ENCODE measurements around the gene FANCD2OS. TPM values are rescaled to one million over a fixed set of nuclear protein-coding genes. Genes with fewer than 3 reads are reported as not detected.
A peak's percentile ranks its signal among the peaks of the same experiment; 100 is the strongest.

FANCD2OS gene, protein sequence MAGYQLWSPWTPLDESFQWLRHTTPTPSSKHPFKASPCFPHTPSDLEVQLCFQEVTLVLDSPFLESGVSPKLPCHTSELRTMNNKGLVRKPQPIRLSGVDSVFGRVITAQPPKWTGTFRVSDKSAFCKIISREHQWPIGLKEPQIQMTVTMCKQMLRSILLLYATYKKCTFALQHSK
- total RNA-seq: not detected

DNA sequence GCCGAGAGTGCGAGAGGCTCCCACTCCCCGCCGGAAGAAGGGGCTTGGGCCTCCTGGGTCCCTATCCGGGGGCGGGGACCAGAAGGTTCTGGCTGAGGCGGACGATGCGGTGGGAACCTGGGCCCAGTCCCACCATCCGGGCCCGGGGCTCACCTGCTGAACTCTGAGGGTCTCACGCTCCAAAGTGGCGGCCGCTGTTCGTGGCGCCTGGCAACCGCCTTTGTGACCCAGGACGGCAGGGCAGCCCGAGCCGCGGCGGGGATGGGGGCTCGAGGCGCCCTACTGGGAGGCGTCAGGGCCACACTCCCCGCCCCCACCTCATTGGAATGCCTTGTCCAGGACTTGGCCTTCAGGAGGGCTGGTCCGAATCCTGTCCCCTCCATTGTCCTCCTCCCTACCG, at the start of gene FANCD2OS:
TSS of gene FANCD2OS (minus strand) at position 165 of the 400 bp plus-strand sequence. CDS start 3,481 bp downstream, outside the sequence.
- H3K9me3 Mint-ChIP-seq (ENCODE audit: low read depth): no peaks in the 10 kb centered on the region
- CTCF ChIA-PET: no interaction called here
- DNase-seq (no peak), ATAC-seq (no peak)
- H3K27me3 Mint-ChIP-seq: no peaks in the 10 kb centered on the region
- no peak within 1 kb of the TSS for H3K4me3 Mint-ChIP-seq
- no peak within 1 kb of the TSS for H3K27ac Mint-ChIP-seq
- intact Hi-C loops (cut with DNase I, micrococcal nuclease): no loop called here
- no peaks in the 10 kb centered on the region for H3K4me1 Mint-ChIP-seq
- POLR2A ChIA-PET: no interaction called here
- H3K36me3 Mint-ChIP-seq (ENCODE audit: low read depth): no peaks in the 10 kb centered on the region

DNA sequence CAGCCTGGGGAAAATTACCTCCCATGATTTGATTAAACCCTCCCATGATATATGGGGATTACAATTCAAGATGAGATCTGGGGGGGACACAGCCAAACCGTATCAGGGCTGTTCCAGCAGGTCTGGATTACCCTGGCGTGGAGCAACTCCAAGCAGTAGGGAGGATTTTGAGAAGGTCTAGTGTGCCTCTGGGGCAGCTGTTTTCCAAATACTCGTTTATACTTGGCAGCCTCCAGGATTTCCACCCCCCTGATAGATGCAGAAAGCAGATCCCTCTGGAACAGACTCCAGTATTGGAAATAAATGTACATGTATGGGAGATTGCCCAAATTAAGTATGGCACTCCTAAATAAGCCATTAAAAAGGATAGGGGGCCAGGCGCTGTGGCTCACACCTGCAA, 49.0 kb upstream of the FANCD2OS start:
- ChIA-PET POLR2A (no interaction called here), CTCF (no interaction called here)
- ATAC-seq (no peak), DNase-seq (no peak)
- Mint-ChIP-seq H3K9me3 (ENCODE audit: low read depth) (no peaks in the 10 kb centered on the region), H3K27me3 (no peaks in the 10 kb centered on the region), H3K27ac (no peak overlapping the region), H3K4me3 (no peak overlapping the region), H3K4me1 (peaks cover 1% of the 10 kb centered on the region), H3K36me3 (ENCODE audit: low read depth) (peaks cover 15% of the 10 kb centered on the region)
- intact Hi-C loops (cut with DNase I, micrococcal nuclease): no loop called here

DNA sequence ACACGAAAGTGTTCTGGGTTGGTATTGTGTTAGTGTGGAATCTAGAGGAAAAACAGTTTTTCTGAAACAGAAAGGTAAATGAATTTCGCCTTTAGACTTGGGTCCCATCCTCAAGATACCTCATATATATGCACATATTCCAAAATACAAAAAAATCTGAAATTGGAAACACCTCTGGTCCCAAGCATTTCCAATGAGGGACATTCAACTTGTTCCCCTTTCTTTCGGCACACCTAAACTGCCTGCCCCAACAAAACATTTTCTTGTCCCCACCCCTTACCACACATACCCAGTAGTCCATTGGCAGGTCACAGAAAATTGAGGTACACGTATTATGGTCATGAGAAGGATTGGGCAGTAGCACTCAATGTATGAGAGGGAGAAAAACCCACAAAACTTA, 47.6 kb upstream of the FANCD2OS start:
- Mint-ChIP-seq H3K9me3 (ENCODE audit: low read depth) (no peaks in the 10 kb centered on the region), H3K4me3 (no peak overlapping the region), H3K36me3 (ENCODE audit: low read depth) (peaks cover 26% of the 10 kb centered on the region), H3K27ac (no peak overlapping the region), H3K27me3 (no peaks in the 10 kb centered on the region), H3K4me1 (peaks cover 1% of the 10 kb centered on the region)
- ATAC-seq: no peak
- POLR2A ChIA-PET: interaction anchor here (0.6 kb wide), 1 partner anchor 215 kb away, joined by 12 read pairs; no protein-coding TSS in a partner anchor
- CTCF ChIA-PET: interaction anchor here (1.0 kb wide), 1 partner anchor 8 kb away, joined by 3 read pairs; no protein-coding TSS in a partner anchor
- intact Hi-C loops (cut with DNase I, micrococcal nuclease): no loop called here
- no peak for DNase-seq

DNA sequence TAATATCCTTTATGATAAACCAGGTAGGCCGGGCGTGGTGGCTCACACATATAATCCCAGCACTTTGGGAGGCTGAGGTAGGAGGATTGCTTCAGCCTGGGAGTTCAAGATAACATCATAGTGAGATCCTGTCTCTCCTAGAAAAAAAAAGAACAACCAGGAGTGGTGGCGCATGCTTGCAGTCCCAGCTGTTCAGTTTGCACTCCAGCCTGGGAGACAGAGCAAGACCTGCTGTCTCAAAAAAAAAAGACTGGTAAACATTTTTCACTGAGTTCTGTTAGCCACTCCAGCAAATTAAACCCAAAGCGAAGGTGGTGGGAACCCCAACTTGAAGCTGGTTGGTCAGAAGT, 47.0 kb upstream of the FANCD2OS start:
- ChIA-PET POLR2A (interaction anchor here (0.6 kb wide), 1 partner anchor 215 kb away, joined by 12 read pairs; no protein-coding TSS in a partner anchor), CTCF (interaction anchor here (1.0 kb wide), 1 partner anchor 9 kb away, joined by 3 read pairs; no protein-coding TSS in a partner anchor)
- Mint-ChIP-seq H3K27me3 (no peaks in the 10 kb centered on the region), H3K4me3 (no peak overlapping the region), H3K36me3 (ENCODE audit: low read depth) (peaks cover 32% of the 10 kb centered on the region), H3K4me1 (peaks cover 1% of the 10 kb centered on the region), H3K27ac (no peak overlapping the region), H3K9me3 (ENCODE audit: low read depth) (no peaks in the 10 kb centered on the region)
- no peak for ATAC-seq
- intact Hi-C loops (cut with DNase I, micrococcal nuclease): no loop called here
- no peak for DNase-seq

DNA sequence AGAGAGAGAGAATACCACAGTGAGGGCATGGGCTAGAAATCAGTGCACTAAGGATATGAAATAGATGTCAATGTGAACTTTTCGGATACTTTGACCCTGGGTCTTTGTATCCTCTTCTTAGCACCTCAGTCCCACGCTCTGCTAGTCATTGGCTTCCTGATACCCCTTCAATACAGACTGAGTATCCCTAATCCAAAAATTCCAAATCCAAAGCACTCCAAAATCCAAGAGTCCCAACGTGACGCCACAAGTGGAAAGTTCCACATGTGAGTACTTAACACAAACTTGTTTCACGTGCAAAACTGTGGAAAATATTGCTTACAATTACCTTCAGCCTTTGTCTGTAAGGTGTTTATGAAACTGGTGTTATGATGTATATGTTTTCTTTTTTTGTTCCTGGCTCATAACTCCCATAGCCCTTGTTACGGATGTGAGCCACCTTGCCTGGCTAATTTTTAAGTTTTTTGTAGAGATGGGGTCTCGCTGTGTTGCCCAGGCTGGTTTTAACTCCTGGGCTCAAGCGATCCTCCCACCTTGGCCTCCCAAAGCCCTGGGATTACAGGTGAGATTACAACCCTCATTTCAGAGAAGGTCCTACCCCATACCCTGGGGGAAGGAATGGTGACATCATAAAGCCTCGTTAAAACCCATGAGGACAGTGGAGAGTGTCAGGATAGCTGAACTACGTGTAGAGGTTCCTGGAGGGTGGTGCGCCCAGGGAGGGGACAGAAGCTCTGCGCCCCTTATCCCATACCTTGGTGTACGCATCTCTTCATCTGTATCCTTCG, 46.5 kb upstream of the FANCD2OS start:
- H3K27me3 Mint-ChIP-seq: no peaks in the 10 kb centered on the region
- H3K36me3 Mint-ChIP-seq (ENCODE audit: low read depth): peaks cover 37% of the 10 kb centered on the region

DNA sequence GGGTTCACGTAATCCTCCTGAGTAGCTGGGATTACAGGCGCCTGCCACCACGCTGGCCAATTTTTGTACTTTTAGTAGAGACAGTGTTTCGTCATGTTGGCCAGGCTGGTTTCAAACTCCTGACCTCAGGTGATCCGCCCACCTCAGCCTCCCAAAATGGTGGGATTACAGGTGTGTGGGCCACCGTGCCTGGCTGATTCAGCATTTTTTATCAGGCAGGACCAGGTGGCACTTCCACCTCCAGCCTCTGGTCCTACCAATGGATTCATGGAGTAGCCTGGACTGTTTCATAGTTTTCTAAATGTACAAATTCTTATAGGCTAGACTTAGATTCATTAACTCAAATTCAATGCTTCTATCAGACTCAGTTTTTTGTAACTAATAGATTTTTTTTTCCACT, 42.9 kb upstream of the FANCD2OS start:
- no peak for ATAC-seq
- CTCF ChIA-PET: interaction anchor here (0.9 kb wide), 1 partner anchor 113 kb away, joined by 4 read pairs; no protein-coding TSS in a partner anchor
- intact Hi-C loops (cut with DNase I, micrococcal nuclease): no loop called here
- Mint-ChIP-seq H3K27me3 (no peaks in the 10 kb centered on the region), H3K27ac (no peak overlapping the region), H3K4me3 (no peak overlapping the region), H3K4me1 (peaks cover 14% of the 10 kb centered on the region), H3K36me3 (ENCODE audit: low read depth) (peaks cover 55% of the 10 kb centered on the region), H3K9me3 (ENCODE audit: low read depth) (no peaks in the 10 kb centered on the region)
- POLR2A ChIA-PET: no interaction called here
- DNase-seq: no peak

More for the DNA sequence above, 46.5 kb upstream of the FANCD2OS start:
- DNase-seq (no peak), ATAC-seq (peak; percentile 44)
- no peaks in the 10 kb centered on the region for H3K9me3 Mint-ChIP-seq (ENCODE audit: low read depth)
- no peak overlapping the region for H3K27ac Mint-ChIP-seq
- POLR2A ChIA-PET: no interaction called here
- CTCF ChIA-PET: interaction anchor here (1.0 kb wide), 1 partner anchor 10 kb away, joined by 3 read pairs; no protein-coding TSS in a partner anchor
- no peak overlapping the region for H3K4me3 Mint-ChIP-seq
- intact Hi-C loops (cut with DNase I, micrococcal nuclease): no loop called here
- H3K4me1 Mint-ChIP-seq: peaks cover 1% of the 10 kb centered on the region

DNA sequence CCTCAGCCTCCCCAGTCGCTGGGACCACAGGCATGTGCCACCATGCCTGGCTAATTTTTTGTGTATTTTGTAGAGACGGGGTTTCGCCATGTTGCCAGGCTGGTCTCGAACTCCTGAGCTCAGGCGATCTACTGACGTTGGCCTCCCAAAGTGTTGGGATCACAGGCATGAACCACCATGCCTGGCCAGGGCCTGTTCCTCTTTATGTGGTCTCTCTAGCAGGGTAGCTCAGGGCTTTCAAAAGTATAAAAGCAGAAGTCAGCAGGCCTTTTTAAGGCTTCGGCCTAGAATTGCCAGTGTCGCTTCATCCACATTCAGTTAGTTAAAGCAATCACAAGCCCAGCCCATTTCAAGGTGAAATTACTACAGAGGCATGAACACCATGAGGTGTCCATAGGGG, 41.2 kb upstream of the FANCD2OS start:
- intact Hi-C loops (cut with DNase I, micrococcal nuclease): no loop called here
- CTCF ChIA-PET: no interaction called here
- H3K27ac Mint-ChIP-seq: peak overlapping the region; percentile 3
- ATAC-seq (no peak), DNase-seq (no peak)
- peaks cover 21% of the 10 kb centered on the region for H3K4me1 Mint-ChIP-seq
- H3K36me3 Mint-ChIP-seq (ENCODE audit: low read depth): peaks cover 54% of the 10 kb centered on the region
- POLR2A ChIA-PET: interaction anchor here (0.6 kb wide), 2 partner anchors 8 to 162 kb away, joined by 5 to 6 read pairs; no protein-coding TSS in a partner anchor
- H3K4me3 Mint-ChIP-seq: no peak overlapping the region
- no peaks in the 10 kb centered on the region for H3K27me3 Mint-ChIP-seq
- H3K9me3 Mint-ChIP-seq (ENCODE audit: low read depth): no peaks in the 10 kb centered on the region

DNA sequence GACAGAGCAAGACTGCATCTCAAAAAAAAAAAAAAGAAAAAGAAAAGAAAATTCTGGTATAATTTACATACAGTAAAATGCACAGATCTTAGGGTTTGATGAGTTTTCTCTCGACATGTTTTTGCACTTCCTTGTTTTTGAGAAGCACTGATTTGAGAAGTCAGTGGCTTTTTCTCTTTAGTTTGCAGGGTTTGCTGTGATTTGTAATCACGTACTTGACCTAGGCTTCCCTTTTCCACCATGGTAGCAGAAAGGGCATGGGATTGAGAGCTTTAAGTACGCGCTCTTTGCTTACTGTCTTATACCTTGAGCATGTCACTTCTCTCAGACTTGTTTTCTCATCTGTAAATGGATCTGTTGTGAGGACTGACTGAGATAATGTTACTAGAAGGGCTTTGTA, 37.6 kb upstream of the FANCD2OS start:
- ChIA-PET CTCF (interaction anchor here (0.6 to 0.8 kb wide), 2 partner anchors 56 to 110 kb away, joined by 3 read pairs; no protein-coding TSS in a partner anchor), POLR2A (no interaction called here)
- H3K27me3 Mint-ChIP-seq: no peaks in the 10 kb centered on the region

DNA sequence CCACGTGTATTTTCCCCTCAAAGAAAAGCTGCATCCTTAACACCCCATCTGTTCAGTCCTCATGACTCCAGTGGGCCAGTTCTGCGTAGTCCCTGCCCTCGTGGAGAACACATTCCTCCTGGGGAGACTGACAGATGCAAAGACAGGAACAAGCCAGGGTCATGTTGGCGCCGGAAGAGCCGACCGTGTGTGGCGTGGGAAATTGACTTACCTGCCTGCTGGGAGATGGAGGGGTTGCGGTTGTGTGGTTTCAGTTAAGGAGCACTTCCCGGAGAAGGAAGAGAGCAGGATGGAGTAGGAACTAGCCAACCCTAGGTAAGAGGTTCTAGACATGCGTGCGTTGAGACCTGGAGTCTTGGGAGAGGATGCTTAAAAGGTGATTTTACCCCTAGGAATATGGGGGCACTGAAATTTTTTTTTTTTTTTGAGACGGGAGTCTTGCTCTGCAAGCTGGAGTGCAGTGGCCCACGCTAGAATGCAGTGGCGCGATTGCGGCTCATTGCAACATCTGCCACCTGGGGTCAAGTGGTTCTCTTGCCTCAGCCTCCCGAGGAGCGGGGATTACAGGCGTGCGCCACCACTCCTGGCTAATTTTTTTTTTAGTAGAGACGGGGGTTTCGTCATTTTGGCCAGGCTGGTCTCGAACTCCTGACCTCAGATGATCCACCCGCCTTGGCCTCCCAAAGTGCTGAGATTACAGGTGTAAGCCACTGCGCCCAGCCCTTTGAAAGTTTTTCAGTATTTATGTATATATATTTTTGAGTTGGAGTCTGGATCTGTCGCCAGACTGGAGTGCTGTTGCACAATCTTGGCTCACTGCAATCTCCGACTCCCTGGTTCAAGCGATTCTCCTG, 34.9 kb upstream of the FANCD2OS start:
- Mint-ChIP-seq H3K36me3 (ENCODE audit: low read depth) (peaks cover 32% of the 10 kb centered on the region), H3K27me3 (no peaks in the 10 kb centered on the region), H3K9me3 (ENCODE audit: low read depth) (no peaks in the 10 kb centered on the region), H3K4me3 (peak overlapping the region; percentile 97), H3K27ac (peak overlapping the region; percentile 89), H3K4me1 (peaks cover 28% of the 10 kb centered on the region)
- intact Hi-C loops (cut with DNase I, micrococcal nuclease): loop anchor here (1.0 to 5.0 kb wide), 6 partner anchors 21 to 746 kb away; partner anchors contain the start of genes IRAK2 (in 1 of the 2), SETD5 (in 1 of the 2) and TATDN2 (in 1 of the 2)
- DNase-seq: peak; percentile 57
- ATAC-seq: peak; percentile 15
- ChIA-PET POLR2A (interaction anchor here (0.7 to 1.5 kb wide), 3 partner anchors 13 to 105 kb away, joined by 3 to 7 read pairs (median 5); partner anchors contain the start of gene TATDN2), CTCF (interaction anchor here (0.6 to 1.7 kb wide), 4 partner anchors 8 to 119 kb away, joined by 3 to 4 read pairs (median 3); no protein-coding TSS in a partner anchor)

More for the DNA sequence above, 37.6 kb upstream of the FANCD2OS start:
- H3K27ac Mint-ChIP-seq: peak overlapping the region; percentile 40
- H3K36me3 Mint-ChIP-seq (ENCODE audit: low read depth): peaks cover 54% of the 10 kb centered on the region
- DNase-seq: no peak
- H3K9me3 Mint-ChIP-seq (ENCODE audit: low read depth): no peaks in the 10 kb centered on the region
- H3K4me3 Mint-ChIP-seq: peak overlapping the region; percentile 46
- peaks cover 34% of the 10 kb centered on the region for H3K4me1 Mint-ChIP-seq
- ATAC-seq: no peak
- intact Hi-C loops (cut with DNase I, micrococcal nuclease): no loop called here

DNA sequence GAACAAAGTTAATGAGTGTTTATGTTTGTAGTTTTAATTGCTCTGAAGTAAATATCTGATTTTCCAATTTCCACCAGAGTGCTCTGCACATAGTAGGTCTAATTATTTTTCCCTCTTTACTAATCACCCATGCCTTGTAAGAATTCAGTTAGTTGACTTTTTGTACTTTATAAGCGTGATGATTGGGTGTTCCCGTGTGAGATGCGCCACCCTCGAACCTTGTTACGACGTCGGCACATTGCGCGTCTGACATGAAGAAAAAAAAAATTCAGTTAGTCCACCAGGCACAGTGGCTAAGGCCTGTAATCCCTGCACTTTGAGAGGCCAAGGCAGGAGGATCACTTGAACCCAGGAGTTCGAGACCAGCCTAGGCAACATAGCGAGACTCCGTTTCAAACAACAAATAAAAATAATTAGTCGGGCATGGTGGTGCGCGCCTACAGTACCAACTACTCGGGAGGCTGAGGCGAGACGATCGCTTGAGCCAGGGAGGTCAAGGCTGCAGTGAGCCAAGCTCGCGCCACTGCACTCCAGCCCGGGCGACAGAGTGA, 33.0 kb upstream of the FANCD2OS start:
- POLR2A ChIA-PET: interaction anchor here (0.6 to 1.5 kb wide), 4 partner anchors 51 to 210 kb away, joined by 3 to 5 read pairs (median 3); partner anchors contain the start of gene TATDN2

More for the DNA sequence above, 33.0 kb upstream of the FANCD2OS start:
- Mint-ChIP-seq H3K27me3 (no peaks in the 10 kb centered on the region), H3K4me3 (peak overlapping the region; percentile 97), H3K9me3 (ENCODE audit: low read depth) (no peaks in the 10 kb centered on the region), H3K27ac (peak overlapping the region; percentile 89), H3K36me3 (ENCODE audit: low read depth) (peaks cover 24% of the 10 kb centered on the region), H3K4me1 (peaks cover 21% of the 10 kb centered on the region)
- no peak for ATAC-seq
- peak; percentile 8 for DNase-seq
- CTCF ChIA-PET: interaction anchor here (0.6 to 1.0 kb wide), 4 partner anchors 15 to 250 kb away, joined by 3 to 5 read pairs (median 4); partner anchors contain the start of gene JAGN1
- intact Hi-C loops (cut with DNase I, micrococcal nuclease): loop anchor here (1.0 to 5.0 kb wide), 10 partner anchors 26 to 744 kb away; partner anchors contain the start of genes TATDN2 (in 2 of the 2), BRK1 (in 1 of the 2), CRELD1 (in 1 of the 2) and EMC3 (in 1 of the 2)

Measured in activated CD4-positive, alpha-beta T cell treated with anti-CD3 and anti-CD28 coated beads for 36 hours (primary cell).